ENCODE measurements around the gene UGT2B11.
"Not testable (repeated sequence)": the region's sequence is repeated elsewhere in the genome, so short reads cannot be mapped to it uniquely, and the experiment has no call there.

UGT2B11 gene

GRCh38 chr4:69214716-69215115 lies at the start of gene UGT2B11:
Gene UGT2B11, minus strand, starts transcription at chr4:69214748. Its CDS starts 26 bp downstream, at chr4:69214722.
- DNase-seq (ENCODE audit: low read depth in 2 of 2): no peak

GRCh38 chr4:69253147-69253772 lies 38.7 kb upstream of the UGT2B11 start:
- not testable (repeated sequence) for DNase-seq (ENCODE audit: low read depth in 2 of 2)

GRCh38 chr4:69250884-69251283 lies 36.3 kb upstream of the UGT2B11 start:
- not testable (repeated sequence) for DNase-seq (ENCODE audit: low read depth in 2 of 2)

- DNase-seq (ENCODE audit: low read depth in 2 of 2): not testable (repeated sequence)
Measured at GRCh38 chr4:69242562-69243240, 28.2 kb upstream of the UGT2B11 start.

- DNase-seq (ENCODE audit: low read depth in 2 of 2): not testable (repeated sequence)
Measured at GRCh38 chr4:69241746-69242145, 27.2 kb upstream of the UGT2B11 start.

GRCh38 chr4:69240787-69241186 lies 26.2 kb upstream of the UGT2B11 start:
- not testable (repeated sequence) for DNase-seq (ENCODE audit: low read depth in 2 of 2)

GRCh38 chr4:69239557-69240168 lies 25.1 kb upstream of the UGT2B11 start:
- no peak for DNase-seq (ENCODE audit: low read depth in 2 of 2)

GRCh38 chr4:69239092-69239491 lies 24.5 kb upstream of the UGT2B11 start:
- no peak for DNase-seq (ENCODE audit: low read depth in 2 of 2)

GRCh38 chr4:69224891-69225290 lies 10.3 kb upstream of the UGT2B11 start:
- DNase-seq (ENCODE audit: low read depth in 2 of 2): no peak

- DNase-seq (ENCODE audit: low read depth in 2 of 2): not testable (repeated sequence)
Measured at GRCh38 chr4:69223277-69223676, 8.7 kb upstream of the UGT2B11 start.

GRCh38 chr4:69218491-69218890 lies 3.9 kb upstream of the UGT2B11 start:
- not testable (repeated sequence) for DNase-seq (ENCODE audit: low read depth in 2 of 2)

GRCh38 chr4:69210911-69211310 lies 3.6 kb downstream of the UGT2B11 start:
- DNase-seq (ENCODE audit: low read depth in 2 of 2): no peak

GRCh38 chr4:69198506-69198905 lies 16.0 kb downstream of the UGT2B11 start:
- not testable (repeated sequence) for DNase-seq (ENCODE audit: low read depth in 2 of 2)

GRCh38 chr4:69196209-69196965 lies 18.2 kb downstream of the UGT2B11 start:
- DNase-seq (ENCODE audit: low read depth in 2 of 2): no peak

- no peak for DNase-seq (ENCODE audit: low read depth in 2 of 2)
Measured at GRCh38 chr4:69194166-69194565, 20.4 kb downstream of the UGT2B11 start.

GRCh38 chr4:69191905-69192304 lies 22.6 kb downstream of the UGT2B11 start:
- DNase-seq (ENCODE audit: low read depth in 2 of 2): not testable (repeated sequence)

GRCh38 chr4:69190621-69191020 lies 23.9 kb downstream of the UGT2B11 start:
- DNase-seq (ENCODE audit: low read depth in 2 of 2): not testable (repeated sequence)

GRCh38 chr4:69181519-69182169 lies 32.9 kb downstream of the UGT2B11 start:
- DNase-seq (ENCODE audit: low read depth in 2 of 2): not testable (repeated sequence)

GRCh38 chr4:69179817-69180216 lies 34.7 kb downstream of the UGT2B11 start:
- not testable (repeated sequence) for DNase-seq (ENCODE audit: low read depth in 2 of 2)

GRCh38 chr4:69178751-69179205 lies 35.8 kb downstream of the UGT2B11 start:
- not testable (repeated sequence) for DNase-seq (ENCODE audit: low read depth in 2 of 2)
